Glutamatergic neuron (in vitro differentiated cells): Measurements from ENCODE around the gene KRT35. TPM values are rescaled to one million over a fixed set of nuclear protein-coding genes. Genes with fewer than 3 reads are reported as not detected.

Source experiments
- DNase-seq: peaks from one replicate; pipeline ENCODE4 v3.0.0; 2022
- H3K27ac Mint-ChIP-seq: one replicate; pipeline ENCODE4 v1.8.0; 2020; ENCODE audit warnings: mild to moderate bottlenecking, mixed read lengths, inconsistent platforms; ENCODE audit not compliant: unreplicated experiment
- H3K27me3 Mint-ChIP-seq: one replicate; pipeline ENCODE4 v1.8.0; 2020; ENCODE audit warnings: mild to moderate bottlenecking, moderate library complexity, mixed read lengths, inconsistent platforms; ENCODE audit not compliant: unreplicated experiment
- H3K36me3 Mint-ChIP-seq: one replicate; pipeline ENCODE4 v1.8.0; 2020; ENCODE audit warnings: mild to moderate bottlenecking, mixed read lengths, inconsistent platforms; ENCODE audit not compliant: unreplicated experiment
- H3K4me1 Mint-ChIP-seq: one replicate; pipeline ENCODE4 v1.8.0; 2020; ENCODE audit warnings: mild to moderate bottlenecking, low read depth, mixed read lengths, inconsistent platforms; ENCODE audit not compliant: unreplicated experiment
- H3K4me3 Mint-ChIP-seq: one replicate; pipeline ENCODE4 v1.8.0; 2020; ENCODE audit warnings: mild to moderate bottlenecking, mixed read lengths, inconsistent platforms; ENCODE audit not compliant: unreplicated experiment
- H3K9me3 Mint-ChIP-seq: one replicate; pipeline ENCODE4 v1.8.0; 2020; ENCODE audit warnings: mild to moderate bottlenecking, moderate library complexity, mixed read lengths, inconsistent platforms; ENCODE audit not compliant: unreplicated experiment
- total RNA-seq: library from RNA; stranded (reverse); fragmentation: NEBNext Ultra II Directional; extraction: Animal tissue kit (Norgen Biotek cat#: 25700); gene quantifications from one replicate; pipeline ENCODE4 v1.2.1, GENCODE V29; 2021; ENCODE audit not compliant: unreplicated experiment
- TF ChIP-seq, protein P1 (sequence below): fragments of 200-600 bp; sonication (generic); IDR thresholded peaks from one replicate; pipeline ENCODE4 v1.5.0; 2021; ENCODE audit not compliant: partially characterized antibody, unreplicated experiment

Gene KRT35
- total RNA-seq, 1 donor from 2014 or later = not detected

DNA sequence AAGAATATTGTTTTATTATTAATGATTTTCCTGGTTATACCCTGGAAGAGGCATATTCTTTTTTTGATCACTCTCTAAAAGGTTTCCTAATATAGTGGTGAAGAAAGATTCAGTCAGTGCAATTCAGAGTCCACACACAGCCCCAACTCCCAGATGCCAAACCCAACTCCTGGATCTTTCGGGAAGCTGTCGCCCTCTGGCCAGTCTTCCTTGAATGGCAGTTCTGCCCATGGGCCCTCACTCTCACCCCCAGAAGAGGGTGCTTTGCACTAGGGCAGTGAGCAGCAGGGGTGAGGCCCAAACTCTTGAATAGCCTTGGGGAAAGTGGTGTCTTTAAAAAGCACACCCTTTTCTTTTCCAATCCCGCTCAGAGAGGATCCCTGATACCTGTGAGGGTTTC is 24.7 kb downstream of the KRT35 start:
- Mint-ChIP-seq H3K27ac (no peak overlapping the region), H3K9me3 (no peaks in the 10 kb centered on the region), H3K36me3 (no peaks in the 10 kb centered on the region), H3K4me1 (no peaks in the 10 kb centered on the region), H3K27me3 (peaks cover 3% of the 10 kb centered on the region), H3K4me3 (no peak overlapping the region)
- no peak for DNase-seq
- TF ChIP-seq, protein P1, sequence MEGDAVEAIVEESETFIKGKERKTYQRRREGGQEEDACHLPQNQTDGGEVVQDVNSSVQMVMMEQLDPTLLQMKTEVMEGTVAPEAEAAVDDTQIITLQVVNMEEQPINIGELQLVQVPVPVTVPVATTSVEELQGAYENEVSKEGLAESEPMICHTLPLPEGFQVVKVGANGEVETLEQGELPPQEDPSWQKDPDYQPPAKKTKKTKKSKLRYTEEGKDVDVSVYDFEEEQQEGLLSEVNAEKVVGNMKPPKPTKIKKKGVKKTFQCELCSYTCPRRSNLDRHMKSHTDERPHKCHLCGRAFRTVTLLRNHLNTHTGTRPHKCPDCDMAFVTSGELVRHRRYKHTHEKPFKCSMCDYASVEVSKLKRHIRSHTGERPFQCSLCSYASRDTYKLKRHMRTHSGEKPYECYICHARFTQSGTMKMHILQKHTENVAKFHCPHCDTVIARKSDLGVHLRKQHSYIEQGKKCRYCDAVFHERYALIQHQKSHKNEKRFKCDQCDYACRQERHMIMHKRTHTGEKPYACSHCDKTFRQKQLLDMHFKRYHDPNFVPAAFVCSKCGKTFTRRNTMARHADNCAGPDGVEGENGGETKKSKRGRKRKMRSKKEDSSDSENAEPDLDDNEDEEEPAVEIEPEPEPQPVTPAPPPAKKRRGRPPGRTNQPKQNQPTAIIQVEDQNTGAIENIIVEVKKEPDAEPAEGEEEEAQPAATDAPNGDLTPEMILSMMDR = no peak

DNA sequence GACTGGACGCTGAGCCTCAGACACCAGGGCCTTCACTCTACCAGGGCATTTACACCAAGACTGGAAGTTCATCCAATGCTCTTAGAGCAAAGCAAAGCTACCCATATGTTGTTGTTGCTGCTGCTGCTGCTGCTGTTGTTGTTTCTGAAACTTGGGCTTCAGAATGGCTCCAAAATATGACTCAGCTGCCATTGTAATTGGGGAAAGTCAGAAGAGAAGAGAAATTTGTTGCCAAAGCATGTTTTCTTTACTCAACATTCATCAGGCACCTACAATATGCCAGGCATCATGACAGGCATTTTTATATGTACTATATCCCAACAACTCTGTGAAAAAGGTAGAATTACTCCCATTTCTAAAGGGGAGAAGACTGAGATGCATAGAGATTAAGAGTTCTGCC is 25.7 kb downstream of the KRT35 start:
- TF ChIP-seq, protein P1 = no peak
- H3K9me3 Mint-ChIP-seq = no peaks in the 10 kb centered on the region

DNA sequence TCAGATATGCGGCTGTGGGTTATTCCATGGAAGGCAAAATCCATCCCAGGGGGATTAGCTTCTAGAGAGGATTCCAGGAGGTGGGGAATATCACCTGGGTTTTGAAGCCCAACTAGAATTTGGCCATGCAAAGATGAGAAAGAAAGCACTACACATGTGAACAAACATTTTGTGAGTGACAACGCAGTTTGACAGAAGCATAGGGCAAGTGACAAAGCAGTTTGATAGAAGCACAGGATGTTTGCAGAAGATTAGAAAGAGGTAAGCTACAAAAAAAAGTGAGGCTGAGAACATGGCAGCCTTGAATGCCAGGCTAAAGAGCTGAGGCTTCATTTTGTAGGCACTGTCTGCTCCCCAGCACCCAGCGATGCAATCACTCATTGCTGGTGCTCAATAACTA is 27.9 kb downstream of the KRT35 start:
- H3K4me1 Mint-ChIP-seq = no peaks in the 10 kb centered on the region

More for the DNA sequence above, 25.7 kb downstream of the KRT35 start:
- DNase-seq = no peak
- no peaks in the 10 kb centered on the region for H3K4me1 Mint-ChIP-seq
- H3K27me3 Mint-ChIP-seq = peaks cover 3% of the 10 kb centered on the region
- no peak overlapping the region for H3K27ac Mint-ChIP-seq
- no peak overlapping the region for H3K4me3 Mint-ChIP-seq
- H3K36me3 Mint-ChIP-seq = no peaks in the 10 kb centered on the region

DNA sequence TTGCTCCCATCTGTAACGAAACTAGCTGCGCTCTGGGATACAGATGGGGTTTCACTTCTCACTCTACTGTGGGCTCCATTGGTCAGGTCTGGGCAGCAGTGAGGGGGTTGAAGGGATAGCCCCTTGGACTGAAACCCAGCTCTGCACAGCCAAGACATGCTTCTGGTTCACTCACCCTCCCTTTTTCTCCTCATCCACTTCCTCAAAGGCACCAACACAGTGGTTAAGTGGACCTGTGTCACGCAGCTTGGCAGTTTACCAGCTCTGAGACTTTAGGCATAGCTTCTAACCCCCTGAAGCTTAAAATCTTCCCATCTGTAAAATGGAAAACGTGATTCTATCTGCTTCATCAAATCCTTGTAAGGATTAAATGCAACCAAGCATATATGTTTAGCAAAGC is 28.7 kb downstream of the KRT35 start:
- TF ChIP-seq, protein P1 = no peak
- no peak for DNase-seq
- Mint-ChIP-seq H3K4me1 (no peaks in the 10 kb centered on the region), H3K36me3 (no peaks in the 10 kb centered on the region), H3K9me3 (no peaks in the 10 kb centered on the region), H3K27me3 (peaks cover 3% of the 10 kb centered on the region), H3K27ac (no peak overlapping the region), H3K4me3 (no peak overlapping the region)

More for the DNA sequence above, 27.9 kb downstream of the KRT35 start:
- peaks cover 3% of the 10 kb centered on the region for H3K27me3 Mint-ChIP-seq
- no peak for DNase-seq
- H3K27ac Mint-ChIP-seq = no peak overlapping the region
- H3K4me3 Mint-ChIP-seq = no peak overlapping the region
- H3K9me3 Mint-ChIP-seq = no peaks in the 10 kb centered on the region
- TF ChIP-seq, protein P1 = no peak
- no peaks in the 10 kb centered on the region for H3K36me3 Mint-ChIP-seq

DNA sequence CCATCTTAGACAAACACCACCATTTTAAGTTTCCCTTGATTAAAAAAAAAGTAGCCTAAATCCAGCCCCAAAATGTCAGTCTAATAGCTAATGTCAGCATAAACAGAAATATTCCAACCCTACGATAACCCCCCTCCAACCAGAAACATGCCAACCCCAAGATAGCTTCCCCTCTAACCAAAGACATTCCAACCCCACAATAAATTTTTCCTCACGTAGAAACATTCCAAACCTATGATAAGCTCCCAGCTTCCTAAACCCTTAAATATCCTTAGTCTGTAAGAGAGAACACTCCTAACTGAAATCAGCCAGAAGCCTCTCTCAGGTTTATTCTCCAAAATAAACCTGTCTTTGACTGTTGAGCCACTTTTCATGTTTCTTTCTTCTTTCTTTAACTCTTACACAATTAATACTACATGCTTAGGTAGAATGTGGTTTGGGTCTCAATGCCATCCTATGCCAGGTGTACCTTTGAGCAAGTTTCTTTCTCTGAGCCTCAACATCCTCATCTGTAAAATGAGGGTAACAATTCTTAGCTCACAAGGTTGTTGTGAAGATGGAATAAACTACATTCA is 29.7 kb downstream of the KRT35 start:
- no peaks in the 10 kb centered on the region for H3K9me3 Mint-ChIP-seq

More for the DNA sequence above, 29.7 kb downstream of the KRT35 start:
- TF ChIP-seq, protein P1 = no peak
- no peaks in the 10 kb centered on the region for H3K36me3 Mint-ChIP-seq
- no peak overlapping the region for H3K4me3 Mint-ChIP-seq
- no peaks in the 10 kb centered on the region for H3K4me1 Mint-ChIP-seq
- H3K27me3 Mint-ChIP-seq = peaks cover 3% of the 10 kb centered on the region
- no peak overlapping the region for H3K27ac Mint-ChIP-seq
- no peak for DNase-seq
